Hepatocyte (in vitro differentiated cells): ENCODE results near the gene PLCB4. TPM values are rescaled to one million over a fixed set of nuclear protein-coding genes. Genes with fewer than 3 reads are reported as not detected.

ENCODE experiments used
- DNase-seq: peaks from one replicate; pipeline ENCODE4 v3.0.0-alpha.2; 2016; ENCODE audit warnings: low spot score
- H2AFZ ChIP-seq: fragments of 200-600 bp; sonication (generic); 2 replicates; pipeline ENCODE4 v1.6.0; 2016; ENCODE audit warnings: antibody characterized with exemption, mild to moderate bottlenecking
- H3K27ac ChIP-seq: fragments of 200-600 bp; sonication (generic); 2 replicates; pipeline ENCODE4 v1.5.1; 2016; ENCODE audit warnings: mild to moderate bottlenecking
- H3K27me3 ChIP-seq: fragments of 200-600 bp; sonication (generic); 2 replicates; pipeline ENCODE4 v1.6.1; 2016
- H3K36me3 ChIP-seq: fragments of 200-600 bp; sonication (generic); replicated peaks from 2 replicates; pipeline ENCODE4 v1.5.1; 2016; ENCODE audit warnings: low read depth; ENCODE audit not compliant: insufficient read depth
- H3K4me1 ChIP-seq: fragments of 200-600 bp; sonication (generic); 2 replicates; pipeline ENCODE4 v1.5.1; 2016; ENCODE audit warnings: mild to moderate bottlenecking, moderate library complexity; ENCODE audit not compliant: insufficient read depth
- H3K4me2 ChIP-seq: fragments of 200-600 bp; sonication (generic); 2 replicates; pipeline ENCODE4 v1.6.0; 2016
- H3K4me3 ChIP-seq: fragments of 200-600 bp; sonication (generic); 2 replicates; pipeline ENCODE4 v1.5.1; 2016; ENCODE audit warnings: mild to moderate bottlenecking
- H3K79me2 ChIP-seq: fragments of 200-600 bp; sonication (generic); 2 replicates; pipeline ENCODE4 v1.6.0; 2017; ENCODE audit warnings: mild to moderate bottlenecking
- H3K9me2 ChIP-seq: fragments of 200-600 bp; sonication (generic); replicated peaks from 2 replicates; pipeline ENCODE4 v1.6.0; 2017; ENCODE audit warnings: mild to moderate bottlenecking; ENCODE audit not compliant: insufficient read depth
- H3K9me3 ChIP-seq: fragments of 200-600 bp; sonication (generic); 2 replicates; pipeline ENCODE4 v1.5.1; 2016; ENCODE audit warnings: low read depth, mild to moderate bottlenecking
- H4K20me1 ChIP-seq: fragments of 200-600 bp; sonication (generic); 2 replicates; pipeline ENCODE4 v1.6.0; 2016; ENCODE audit warnings: mild to moderate bottlenecking; ENCODE audit not compliant: insufficient read depth, poor library complexity, severe bottlenecking
- CTCF ChIP-seq: fragments of 200-600 bp; sonication (generic); IDR thresholded peaks from 2 replicates; pipeline ENCODE4 v1.5.1; 2016; ENCODE audit warnings: antibody characterized with exemption, mild to moderate bottlenecking; ENCODE audit not compliant: poor library complexity
- EZH2 ChIP-seq: fragments of 200-600 bp; sonication (generic); IDR thresholded peaks from 2 replicates; pipeline ENCODE4 v1.6.1; 2016; ENCODE audit warnings: antibody characterized with exemption, mild to moderate bottlenecking, borderline replicate concordance
- EZH2phosphoT487 ChIP-seq: fragments of 200-600 bp; sonication (generic); IDR thresholded peaks from one replicate; pipeline ENCODE4 v1.6.1; 2018; ENCODE audit warnings: antibody characterized with exemption, mild to moderate bottlenecking, low read depth, moderate library complexity; ENCODE audit not compliant: unreplicated experiment, severe bottlenecking
- WGBS: methylation state at CpG from one replicate; pipeline ENCODE4 v1.1.6; 2016; ENCODE audit warnings: low lambda C conversion rate; ENCODE audit errors: missing lambda C conversion rate; 5-methylcytosine and 5-hydroxymethylcytosine counted together
- polyA plus RNA-seq: library from polyadenylated mRNA; unstranded; fragments of >200 nt; fragmentation: Nextera tagmentation; extraction: Ambion mirVana; gene quantifications from 2 replicates; pipeline ENCODE4 v1.2.1, GENCODE V29; 2016
- total RNA-seq: library from RNA; depleted of rRNA; stranded (reverse); fragments of >200 nt; gene quantifications from 2 replicates; pipeline ENCODE4 v1.2.3, GENCODE V29; 2014

PLCB4 gene
- total and polyA plus RNA-seq, 2 experiments from 2014 or later, result 6.4 to 15.0 TPM

GRCh38 chr20:9103955-9104354 is 35.1 kb downstream of the PLCB4 start:
- Histone ChIP-seq H3K79me2 (no peaks in the 10 kb centered on the region), H3K4me1 (no peaks in the 10 kb centered on the region), H3K27ac (no peak overlapping the region), H3K9me2 (no peaks in the 10 kb centered on the region), H3K4me3 (no peak overlapping the region), H2AFZ (no peak overlapping the region), H3K36me3 (no peaks in the 10 kb centered on the region), H3K27me3 (no peaks in the 10 kb centered on the region), H3K9me3 (no peaks in the 10 kb centered on the region), H3K4me2 (no peak overlapping the region), H4K20me1 (no peaks in the 10 kb centered on the region)
- 94% methylated on average over 2 of the region's 2 CpGs for WGBS
- TF ChIP-seq CTCF (no peak), EZH2 (no peak), EZH2phosphoT487 (no peak)
- DNase-seq, result no peak

GRCh38 chr20:9108260-9108659 is 39.4 kb downstream of the PLCB4 start:
- Histone ChIP-seq H3K4me3 (no peak overlapping the region), H2AFZ (no peak overlapping the region), H4K20me1 (no peaks in the 10 kb centered on the region), H3K36me3 (no peaks in the 10 kb centered on the region), H3K4me1 (no peaks in the 10 kb centered on the region), H3K4me2 (no peak overlapping the region), H3K9me3 (no peaks in the 10 kb centered on the region), H3K79me2 (no peaks in the 10 kb centered on the region), H3K9me2 (no peaks in the 10 kb centered on the region), H3K27ac (no peak overlapping the region), H3K27me3 (no peaks in the 10 kb centered on the region)
- no peak for DNase-seq
- TF ChIP-seq CTCF (no peak), EZH2 (no peak), EZH2phosphoT487 (no peak)
- WGBS, result 90% methylated on average over 1 of the region's 1 CpG

- Histone ChIP-seq H3K36me3 (no peaks in the 10 kb centered on the region), H4K20me1 (no peaks in the 10 kb centered on the region), H2AFZ (no peak overlapping the region), H3K4me3 (no peak overlapping the region), H3K4me1 (no peaks in the 10 kb centered on the region), H3K4me2 (no peak overlapping the region), H3K27me3 (no peaks in the 10 kb centered on the region), H3K9me3 (no peaks in the 10 kb centered on the region), H3K27ac (no peak overlapping the region), H3K79me2 (no peaks in the 10 kb centered on the region), H3K9me2 (no peaks in the 10 kb centered on the region)
- TF ChIP-seq CTCF (no peak), EZH2phosphoT487 (no peak), EZH2 (no peak)
- DNase-seq, result no peak
- WGBS, result 78% methylated on average over 1 of the region's 1 CpG
Measured at GRCh38 chr20:9109566-9109965, 40.7 kb downstream of the PLCB4 start.

GRCh38 chr20:9110365-9110764 is 41.5 kb downstream of the PLCB4 start:
- Histone ChIP-seq H3K4me2 (no peak overlapping the region), H3K79me2 (no peaks in the 10 kb centered on the region), H3K9me3 (no peaks in the 10 kb centered on the region), H4K20me1 (no peaks in the 10 kb centered on the region), H3K4me3 (no peak overlapping the region), H3K27ac (no peak overlapping the region), H2AFZ (no peak overlapping the region), H3K4me1 (no peaks in the 10 kb centered on the region), H3K27me3 (no peaks in the 10 kb centered on the region), H3K36me3 (no peaks in the 10 kb centered on the region), H3K9me2 (no peaks in the 10 kb centered on the region)
- DNase-seq, result no peak
- 38% methylated on average over 1 of the region's 1 CpG for WGBS
- no peak for TF ChIP-seq EZH2phosphoT487
- no peak for TF ChIP-seq EZH2
- no peak for TF ChIP-seq CTCF
